H9 (cell line): ENCODE results near the gene SEPTIN7. TPM values are rescaled to one million over a fixed set of nuclear protein-coding genes. Genes with fewer than 3 reads are reported as not detected.
A peak's percentile ranks its signal among the peaks of the same experiment; 100 is the strongest.

Experiments
- DNase-seq: peaks from one replicate; pipeline ENCODE4 v3.0.0-alpha.2; 2017
- H2AFZ ChIP-seq: one replicate; pipeline ENCODE4 v1.6.1; 2013; ENCODE audit warnings: mild to moderate bottlenecking, low read length, control low read depth, moderate library complexity
- H2AK5ac ChIP-seq: 2 replicates; pipeline ENCODE4 v1.6.1; 2013; ENCODE audit warnings: low read length, control low read depth, mixed read lengths; ENCODE audit not compliant: insufficient read length
- H2BK120ac ChIP-seq: one replicate; pipeline ENCODE4 v1.6.1; 2013; ENCODE audit warnings: low read depth, mild to moderate bottlenecking, low read length, control low read depth, inconsistent platforms; ENCODE audit not compliant: poor library complexity, severe bottlenecking
- H2BK12ac ChIP-seq: 2 replicates; pipeline ENCODE4 v1.6.1; 2013; ENCODE audit warnings: low read length, control low read depth, mixed read lengths, low read depth; ENCODE audit not compliant: insufficient read length
- H2BK15ac ChIP-seq: 2 replicates; pipeline ENCODE4 v1.6.1; 2013; ENCODE audit warnings: low read depth, low read length, control low read depth
- H2BK20ac ChIP-seq: one replicate; pipeline ENCODE4 v1.6.1; 2013; ENCODE audit warnings: low read depth, mild to moderate bottlenecking, low read length, control low read depth, inconsistent platforms; ENCODE audit not compliant: poor library complexity, severe bottlenecking
- H2BK5ac ChIP-seq: 2 replicates; pipeline ENCODE4 v1.6.1; 2013; ENCODE audit warnings: low read length, control low read depth, mixed read lengths; ENCODE audit not compliant: insufficient read length
- H3K14ac ChIP-seq: 2 replicates; pipeline ENCODE4 v1.6.1; 2013; ENCODE audit warnings: low read length, control low read depth; ENCODE audit not compliant: insufficient read depth
- H3K18ac ChIP-seq: 2 replicates; pipeline ENCODE4 v1.6.1; 2013; ENCODE audit warnings: low read depth, mild to moderate bottlenecking, mixed read lengths, low read length, control low read depth; ENCODE audit not compliant: insufficient read length
- H3K23ac ChIP-seq: 2 replicates; pipeline ENCODE4 v1.6.1; 2013; ENCODE audit warnings: low read length, control low read depth, mixed read lengths, low read depth; ENCODE audit not compliant: insufficient read length
- H3K23me2 ChIP-seq: 2 replicates; pipeline ENCODE4 v1.6.1; 2013; ENCODE audit warnings: low read depth, mild to moderate bottlenecking, mixed read lengths, low read length, control low read depth; ENCODE audit not compliant: insufficient read length, poor library complexity, severe bottlenecking
- H3K27ac ChIP-seq: 2 replicates; pipeline ENCODE4 v1.5.1; 2013; ENCODE audit warnings: low read length, control low read depth, mixed read lengths, low read depth; ENCODE audit not compliant: insufficient read length
- H3K27me3 ChIP-seq: 2 replicates; pipeline ENCODE4 v1.6.1; 2013; ENCODE audit warnings: low read length, control low read depth, inconsistent platforms; ENCODE audit not compliant: insufficient read depth
- H3K4ac ChIP-seq: 2 replicates; pipeline ENCODE4 v1.6.1; 2013; ENCODE audit warnings: low read depth, mild to moderate bottlenecking, control low read depth, inconsistent platforms, low read length, moderate library complexity
- H3K4me1 ChIP-seq: 2 replicates; pipeline ENCODE4 v1.6.1; 2013; ENCODE audit warnings: low read length, control low read depth, inconsistent platforms; ENCODE audit not compliant: insufficient read depth
- H3K4me2 ChIP-seq: 2 replicates; pipeline ENCODE4 v1.6.1; 2013; ENCODE audit warnings: low read length, control low read depth, mixed read lengths; ENCODE audit not compliant: insufficient read length, insufficient read depth
- H3K56ac ChIP-seq: 2 replicates; pipeline ENCODE4 v1.6.1; 2013; ENCODE audit warnings: low read depth, mild to moderate bottlenecking, mixed read lengths, low read length, control low read depth; ENCODE audit not compliant: insufficient read length
- H3K79me1 ChIP-seq: 2 replicates; pipeline ENCODE4 v1.6.1; 2013; ENCODE audit warnings: low read depth, mild to moderate bottlenecking, moderate library complexity, low read length, control low read depth, inconsistent platforms; ENCODE audit not compliant: insufficient read depth, poor library complexity, severe bottlenecking
- H3K79me2 ChIP-seq: 2 replicates; pipeline ENCODE4 v1.6.1; 2013; ENCODE audit warnings: low read length, control low read depth, inconsistent platforms; ENCODE audit not compliant: insufficient read depth
- H3K9ac ChIP-seq: 2 replicates; pipeline ENCODE4 v1.6.1; 2013; ENCODE audit warnings: low read length, control low read depth, mixed read lengths; ENCODE audit not compliant: insufficient read length; ENCODE audit errors: extremely low read depth
- H3K9me3 ChIP-seq: one replicate; pipeline ENCODE4 v1.6.1; 2013; ENCODE audit warnings: low read depth, low read length, inconsistent platforms; ENCODE audit not compliant: control insufficient read depth
- H3T11ph ChIP-seq: one replicate; pipeline ENCODE4 v1.6.1; 2013; ENCODE audit warnings: mild to moderate bottlenecking, low read length, control low read depth, inconsistent platforms
- H4K20me1 ChIP-seq: one replicate; pipeline ENCODE4 v1.6.1; 2013; ENCODE audit not compliant: control insufficient read depth, insufficient read length, insufficient read depth
- H4K5ac ChIP-seq: 2 replicates; pipeline ENCODE4 v1.6.1; 2013; ENCODE audit warnings: low read depth, mild to moderate bottlenecking, mixed read lengths, low read length, control low read depth; ENCODE audit not compliant: insufficient read length
- H4K8ac ChIP-seq: replicated peaks from 2 replicates; pipeline ENCODE4 v1.6.1; 2013; ENCODE audit warnings: low read length, control low read depth, mixed read lengths, low read depth; ENCODE audit not compliant: insufficient read length
- H4K91ac ChIP-seq: 2 replicates; pipeline ENCODE4 v1.6.1; 2013; ENCODE audit warnings: low read depth, mild to moderate bottlenecking, moderate library complexity, mixed read lengths, low read length, control low read depth; ENCODE audit not compliant: insufficient read length
- H3K27ac Mint-ChIP-seq, 3 experiments: 2 replicates in 2 of 3; 3 replicates in 1 of 3; pipeline ENCODE4 v1.8.0; 2020 to 2021; ENCODE audit warnings: mixed read lengths in 3 of 3, mild to moderate bottlenecking in 1 of 3, moderate library complexity in 1 of 3
- H3K27me3 Mint-ChIP-seq: 2 replicates; pipeline ENCODE4 v1.8.0; 2021; ENCODE audit warnings: low read depth, mild to moderate bottlenecking, moderate library complexity, mixed read lengths
- H3K36me3 Mint-ChIP-seq, 3 experiments: 2 replicates in 2 of 3; 3 replicates in 1 of 3; pipeline ENCODE4 v1.8.0; 2020 to 2021; ENCODE audit warnings: low read depth in 3 of 3, mixed read lengths in 3 of 3; ENCODE audit not compliant: insufficient read depth in 1 of 3
- H3K4me1 Mint-ChIP-seq, 2 experiments: 2 replicates each; pipeline ENCODE4 v1.8.0; 2020; ENCODE audit warnings: mixed read lengths in 2 of 2
- H3K4me3 Mint-ChIP-seq, 2 experiments: 2 replicates in 1 of 2; 3 replicates in 1 of 2; pipeline ENCODE4 v1.8.0; 2020 to 2021; ENCODE audit warnings: mild to moderate bottlenecking in 2 of 2, mixed read lengths in 2 of 2, moderate library complexity in 1 of 2
- H3K9me3 Mint-ChIP-seq, 2 experiments: 2 replicates in 1 of 2; 3 replicates in 1 of 2; pipeline ENCODE4 v1.8.0; 2020; ENCODE audit warnings: mild to moderate bottlenecking in 2 of 2, mixed read lengths in 2 of 2, moderate library complexity in 1 of 2
- WGBS: extraction: QIAGEN DNeasy Blood & Tissue Kit; methylation state at CpG from one replicate; pipeline ENCODE4 v1.1.7; 2013; ENCODE audit warnings: missing lambda C conversion rate, low lambda C conversion rate, mixed read lengths; ENCODE audit not compliant: insufficient read length; ENCODE audit errors: extremely low coverage; 5-methylcytosine and 5-hydroxymethylcytosine counted together
- total RNA-seq: library from RNA; stranded (reverse); gene quantifications from 2 replicates; pipeline ENCODE4 v1.2.1, GENCODE V29; 2021
- TF ChIP-seq, protein P1 (sequence below): fragments of 200-600 bp; sonication (generic); conservative IDR thresholded peaks from 3 replicates; pipeline ENCODE4 v1.8.0; 2021; ENCODE audit warnings: antibody characterized with exemption, mild to moderate bottlenecking

Gene SEPTIN7
- total RNA-seq, 1 experiment from 2014 or later: 184 TPM

DNA sequence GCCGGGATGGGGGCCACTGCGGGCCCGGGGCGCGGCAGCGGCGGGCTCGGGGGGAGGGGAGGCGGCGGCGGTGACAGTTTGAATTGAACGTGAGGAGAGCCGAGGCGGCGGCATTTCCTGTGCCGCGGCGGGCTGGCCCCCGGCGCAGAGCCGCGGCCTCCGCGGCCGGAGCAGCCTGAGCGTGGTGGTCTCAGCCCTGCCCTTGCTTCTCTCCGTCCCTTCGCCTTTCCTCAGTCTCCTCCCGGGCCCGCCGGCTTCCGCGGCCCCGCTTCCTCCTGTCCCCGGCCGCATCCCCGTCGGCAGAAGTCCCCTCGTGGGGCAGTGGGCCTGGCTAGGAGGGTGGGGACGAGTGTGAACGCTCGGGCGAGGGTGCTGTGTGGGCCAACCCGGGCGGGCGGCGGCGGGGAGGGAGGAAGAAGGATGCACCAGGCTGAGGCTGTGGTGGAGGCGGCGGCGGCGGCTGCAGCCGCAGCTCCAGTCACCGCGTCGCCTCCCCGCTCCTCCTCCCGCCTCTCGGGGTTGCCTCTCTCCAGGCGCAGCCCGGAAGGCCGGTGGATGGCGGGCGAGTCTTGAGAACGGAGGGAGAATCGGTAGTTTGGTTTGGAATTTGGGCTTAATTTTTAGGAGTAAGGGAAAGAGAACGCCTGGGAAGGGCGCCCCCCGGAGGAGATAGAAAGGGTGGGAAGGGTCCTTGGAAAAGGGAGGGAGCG, 690 bp downstream of the SEPTIN7 start:
- peak overlapping the region; percentile 27 for H2BK5ac ChIP-seq
- peaks cover 4% of the 10 kb centered on the region for H3K23me2 ChIP-seq

More for the DNA sequence above, 690 bp downstream of the SEPTIN7 start:
- peak overlapping the region; percentile 34 for H3K27ac ChIP-seq
- H4K20me1 ChIP-seq: no peaks in the 10 kb centered on the region
- no peak overlapping the region for H3K56ac ChIP-seq
- H3T11ph ChIP-seq: peak overlapping the region; percentile 47
- H3K4me2 ChIP-seq: peak overlapping the region; percentile 62
- H3K18ac ChIP-seq: peak overlapping the region; percentile 94
- peaks cover 3% of the 10 kb centered on the region for H3K79me1 ChIP-seq
- no peak overlapping the region for H3K23ac ChIP-seq
- TF ChIP-seq, protein P1, sequence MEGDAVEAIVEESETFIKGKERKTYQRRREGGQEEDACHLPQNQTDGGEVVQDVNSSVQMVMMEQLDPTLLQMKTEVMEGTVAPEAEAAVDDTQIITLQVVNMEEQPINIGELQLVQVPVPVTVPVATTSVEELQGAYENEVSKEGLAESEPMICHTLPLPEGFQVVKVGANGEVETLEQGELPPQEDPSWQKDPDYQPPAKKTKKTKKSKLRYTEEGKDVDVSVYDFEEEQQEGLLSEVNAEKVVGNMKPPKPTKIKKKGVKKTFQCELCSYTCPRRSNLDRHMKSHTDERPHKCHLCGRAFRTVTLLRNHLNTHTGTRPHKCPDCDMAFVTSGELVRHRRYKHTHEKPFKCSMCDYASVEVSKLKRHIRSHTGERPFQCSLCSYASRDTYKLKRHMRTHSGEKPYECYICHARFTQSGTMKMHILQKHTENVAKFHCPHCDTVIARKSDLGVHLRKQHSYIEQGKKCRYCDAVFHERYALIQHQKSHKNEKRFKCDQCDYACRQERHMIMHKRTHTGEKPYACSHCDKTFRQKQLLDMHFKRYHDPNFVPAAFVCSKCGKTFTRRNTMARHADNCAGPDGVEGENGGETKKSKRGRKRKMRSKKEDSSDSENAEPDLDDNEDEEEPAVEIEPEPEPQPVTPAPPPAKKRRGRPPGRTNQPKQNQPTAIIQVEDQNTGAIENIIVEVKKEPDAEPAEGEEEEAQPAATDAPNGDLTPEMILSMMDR: peak; percentile 88
- H3K9ac ChIP-seq: peak overlapping the region; percentile 95
- Mint-ChIP-seq H3K4me1 (peaks cover 32 to 35% of the 10 kb centered on the region in 2 experiments), H3K27me3 (no peaks in the 10 kb centered on the region), H3K4me3 (peak overlapping the region; percentile 94 to 96), H3K36me3 (peaks cover 0 to 3% (median 0%) of the 10 kb centered on the region in 3 experiments; a peak in 2 of 7 replicates), H3K27ac (peak overlapping the region; percentile 91 to 100 (median 95)), H3K9me3 (no peaks in the 10 kb centered on the region)
- peak overlapping the region; percentile 89 for H2BK12ac ChIP-seq
- no peak overlapping the region; the same call in 1 of the 2 replicates for H3K4ac ChIP-seq
- peaks cover 5% of the 10 kb centered on the region; the same call in 1 of the 2 replicates for H3K4me1 ChIP-seq
- no peak overlapping the region for H4K5ac ChIP-seq
- H3K79me2 ChIP-seq: peaks cover 33% of the 10 kb centered on the region
- H4K8ac ChIP-seq: no peak overlapping the region
- no CpG with 5 or more reads among the region's 70 CpGs for WGBS
- no peak overlapping the region for H2BK20ac ChIP-seq
- H2AK5ac ChIP-seq: no peak overlapping the region
- no peak overlapping the region for H2BK15ac ChIP-seq
- no peaks in the 10 kb centered on the region for H3K9me3 ChIP-seq
- H4K91ac ChIP-seq: peak overlapping the region; percentile 90
- peak; percentile 57 for DNase-seq
- no peak overlapping the region for H2AFZ ChIP-seq
- H3K14ac ChIP-seq: peak overlapping the region; percentile 81
- H3K27me3 ChIP-seq: no peaks in the 10 kb centered on the region
- peak overlapping the region; percentile 82 for H2BK120ac ChIP-seq
